K562 (cell line): ENCODE measurements around the gene DDX39A. TPM values are rescaled to one million over a fixed set of nuclear protein-coding genes. Genes with fewer than 3 reads are reported as not detected.

Experiments used
- ARHGAP35 ChIP-seq: fragments of 450-650 bp; IDR thresholded peaks from 2 replicates; pipeline ENCODE4 v1.6.1; 2018; ENCODE audit not compliant: partially characterized antibody
- CBX8 ChIP-seq: fragments of 200-600 bp; sonication (generic); IDR thresholded peaks from 2 replicates; pipeline ENCODE4 v1.6.1; 2012; ENCODE audit warnings: borderline replicate concordance, mixed run types, low read depth, mild to moderate bottlenecking, moderate library complexity, mixed read lengths, low read length, control low read depth, inconsistent platforms; ENCODE audit not compliant: poor library complexity, severe bottlenecking; ENCODE audit errors: extremely low read depth
- FOXJ3 ChIP-seq: sonication (generic); formaldehyde crosslinking; IDR thresholded peaks from 2 replicates; pipeline ENCODE4 v1.4.0; 2020; ENCODE audit warnings: mild to moderate bottlenecking, missing genetic modification reagents
- GATA2 ChIP-seq: sonication (generic); formaldehyde crosslinking; IDR thresholded peaks from 2 replicates; pipeline ENCODE4 v1.4.0; 2020; ENCODE audit warnings: mild to moderate bottlenecking, missing genetic modification reagents
- KAT2B ChIP-seq: IDR thresholded peaks from one replicate; pipeline ENCODE4 v1.6.1; 2012; ENCODE audit warnings: low read depth, mild to moderate bottlenecking, control low read depth, inconsistent platforms, low read length, moderate library complexity
- KHSRP ChIP-seq: fragments of 450-650 bp; IDR thresholded peaks from 2 replicates; pipeline ENCODE4 v1.6.1; 2017
- NCOR1 ChIP-seq: fragments of 450-650 bp; IDR thresholded peaks from 2 replicates; pipeline ENCODE4 v1.6.1; 2016; ENCODE audit warnings: mild to moderate bottlenecking, moderate library complexity
- NRF1 ChIP-seq, 2 experiments: fragments of 450-650 bp; IDR thresholded peaks in 1 of 2; conservative IDR thresholded peaks in 1 of 2; 2 replicates each; pipeline ENCODE4 v1.6.1; 2014; ENCODE audit warnings: mild to moderate bottlenecking in 2 of 2
- PHB ChIP-seq: fragments of 250-450 bp; sonication (Bioruptor Pico); IDR thresholded peaks from 2 replicates; pipeline ENCODE4 v1.5.0; 2021
- PHB2 ChIP-seq: fragments of 450-650 bp; IDR thresholded peaks from 2 replicates; pipeline ENCODE4 v1.6.1; 2017; ENCODE audit warnings: low read depth
- POLR2A ChIP-seq: fragments of 450-650 bp; conservative IDR thresholded peaks from 2 replicates; pipeline ENCODE4 v1.6.1; 2016
- SIN3A ChIP-seq, 2 experiments: fragments of 150-350 bp in 1 of 2; IDR thresholded peaks; 2 replicates each; pipeline ENCODE4 v1.6.1; 2011 to 2016; ENCODE audit warnings: borderline replicate concordance in 2 of 2, low read depth in 2 of 2, low read length in 2 of 2, mild to moderate bottlenecking in 2 of 2, moderate library complexity in 2 of 2; ENCODE audit not compliant: control insufficient read depth in 1 of 2
- SMAD3 ChIP-seq: fragments of 450-650 bp; formaldehyde crosslinking; conservative IDR thresholded peaks from 2 replicates; pipeline ENCODE4 v1.4.0; 2020; ENCODE audit warnings: mild to moderate bottlenecking
- XRCC3 ChIP-seq: fragments of 450-650 bp; IDR thresholded peaks from 2 replicates; pipeline ENCODE4 v1.6.1; 2017; ENCODE audit warnings: mild to moderate bottlenecking, moderate library complexity
- ZBTB8A ChIP-seq: fragments of 450-650 bp; IDR thresholded peaks from 2 replicates; pipeline ENCODE4 v1.6.1; 2018; ENCODE audit warnings: mild to moderate bottlenecking, moderate library complexity; ENCODE audit not compliant: partially characterized antibody
- polyA plus RNA-seq, 8 experiments: library from polyadenylated mRNA; depleted of rRNA in 4 of 8; stranded (reverse) in 5 of 8; unstranded in 3 of 8; fragments of >200 nt; fragmentation: Nextera tagmentation in 2 of 8; fragmentation: Illumina TruSeq in 1 of 8; extraction: Ambion mirVana in 2 of 8; extraction: Trizol in 1 of 8; gene quantifications; 2 replicates each; pipeline versions ENCODE4 v1.2.1 to v1.2.3, GENCODE V29; 2011 to 2014; ENCODE audit warnings: inconsistent platforms in 1 of 8, missing spikeins in 1 of 8
- total RNA-seq, 7 experiments: library from RNA; depleted of rRNA in 6 of 7; stranded (reverse); fragments of >200 nt in 6 of 7; fragmentation: Illumina TruSeq in 2 of 7; extraction: Trizol in 2 of 7; gene quantifications; 2 replicates each; pipeline versions ENCODE4 v1.2.1 to v1.2.3, GENCODE V29; 2011 to 2021; ENCODE audit warnings: low replicate concordance in 1 of 7
- TF ChIP-seq, protein P1 (sequence below): sonication (generic); formaldehyde crosslinking; IDR thresholded peaks from 2 replicates; pipeline ENCODE4 v1.8.0; 2022; ENCODE audit warnings: mild to moderate bottlenecking, low read depth, missing genetic modification reagents
- TF ChIP-seq, protein P2 (sequence below): fragments of 450-650 bp; IDR thresholded peaks from 2 replicates; pipeline ENCODE4 v1.6.1; 2018; ENCODE audit not compliant: partially characterized antibody
- TF ChIP-seq, protein P3 (sequence below): fragments of 250-450 bp; sonication (Bioruptor Pico); IDR thresholded peaks from 2 replicates; pipeline ENCODE4 v1.5.0; 2020; ENCODE audit warnings: mild to moderate bottlenecking, borderline replicate concordance
- TF ChIP-seq, protein P4 (sequence below): fragments of 250-450 bp; sonication (Bioruptor Pico); IDR thresholded peaks from 2 replicates; pipeline ENCODE4 v1.4.0; 2020; ENCODE audit warnings: mild to moderate bottlenecking, moderate library complexity

DDX39A gene
- total and polyA plus RNA-seq, 9 of the 15 experiments (the other 6 are each of a cell fraction or from before 2014, with no cell fraction given): 90.3 to 250 (median 188) TPM

DNA sequence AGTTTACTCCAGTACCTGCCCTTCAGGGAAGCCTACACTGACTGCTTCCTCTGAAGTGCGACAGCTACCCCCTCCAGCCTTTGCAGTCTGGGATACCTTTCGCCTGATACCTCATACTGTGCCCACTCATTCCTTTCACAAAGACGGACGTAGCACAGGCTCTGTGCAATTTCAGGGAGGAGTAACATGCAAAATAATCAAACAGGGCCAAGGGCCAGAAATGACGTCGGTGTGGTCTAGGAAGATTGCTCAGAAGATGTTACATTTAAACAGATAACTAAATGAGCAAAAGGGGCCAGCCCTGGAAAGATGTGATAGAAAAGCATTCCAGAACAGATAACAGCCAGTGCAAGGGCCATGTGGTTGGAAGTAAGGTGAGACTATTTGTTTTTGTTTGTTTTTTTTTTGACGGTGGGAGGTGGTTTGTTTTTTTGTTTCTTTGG lies 6.6 kb upstream of the DDX39A start (continued):
- TF ChIP-seq, protein P1, sequence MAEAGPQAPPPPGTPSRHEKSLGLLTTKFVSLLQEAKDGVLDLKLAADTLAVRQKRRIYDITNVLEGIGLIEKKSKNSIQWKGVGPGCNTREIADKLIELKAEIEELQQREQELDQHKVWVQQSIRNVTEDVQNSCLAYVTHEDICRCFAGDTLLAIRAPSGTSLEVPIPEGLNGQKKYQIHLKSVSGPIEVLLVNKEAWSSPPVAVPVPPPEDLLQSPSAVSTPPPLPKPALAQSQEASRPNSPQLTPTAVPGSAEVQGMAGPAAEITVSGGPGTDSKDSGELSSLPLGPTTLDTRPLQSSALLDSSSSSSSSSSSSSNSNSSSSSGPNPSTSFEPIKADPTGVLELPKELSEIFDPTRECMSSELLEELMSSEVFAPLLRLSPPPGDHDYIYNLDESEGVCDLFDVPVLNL (CRISPR knock-in tag): no peak
- TF ChIP-seq CBX8: no peak
- TF ChIP-seq, protein P2, sequence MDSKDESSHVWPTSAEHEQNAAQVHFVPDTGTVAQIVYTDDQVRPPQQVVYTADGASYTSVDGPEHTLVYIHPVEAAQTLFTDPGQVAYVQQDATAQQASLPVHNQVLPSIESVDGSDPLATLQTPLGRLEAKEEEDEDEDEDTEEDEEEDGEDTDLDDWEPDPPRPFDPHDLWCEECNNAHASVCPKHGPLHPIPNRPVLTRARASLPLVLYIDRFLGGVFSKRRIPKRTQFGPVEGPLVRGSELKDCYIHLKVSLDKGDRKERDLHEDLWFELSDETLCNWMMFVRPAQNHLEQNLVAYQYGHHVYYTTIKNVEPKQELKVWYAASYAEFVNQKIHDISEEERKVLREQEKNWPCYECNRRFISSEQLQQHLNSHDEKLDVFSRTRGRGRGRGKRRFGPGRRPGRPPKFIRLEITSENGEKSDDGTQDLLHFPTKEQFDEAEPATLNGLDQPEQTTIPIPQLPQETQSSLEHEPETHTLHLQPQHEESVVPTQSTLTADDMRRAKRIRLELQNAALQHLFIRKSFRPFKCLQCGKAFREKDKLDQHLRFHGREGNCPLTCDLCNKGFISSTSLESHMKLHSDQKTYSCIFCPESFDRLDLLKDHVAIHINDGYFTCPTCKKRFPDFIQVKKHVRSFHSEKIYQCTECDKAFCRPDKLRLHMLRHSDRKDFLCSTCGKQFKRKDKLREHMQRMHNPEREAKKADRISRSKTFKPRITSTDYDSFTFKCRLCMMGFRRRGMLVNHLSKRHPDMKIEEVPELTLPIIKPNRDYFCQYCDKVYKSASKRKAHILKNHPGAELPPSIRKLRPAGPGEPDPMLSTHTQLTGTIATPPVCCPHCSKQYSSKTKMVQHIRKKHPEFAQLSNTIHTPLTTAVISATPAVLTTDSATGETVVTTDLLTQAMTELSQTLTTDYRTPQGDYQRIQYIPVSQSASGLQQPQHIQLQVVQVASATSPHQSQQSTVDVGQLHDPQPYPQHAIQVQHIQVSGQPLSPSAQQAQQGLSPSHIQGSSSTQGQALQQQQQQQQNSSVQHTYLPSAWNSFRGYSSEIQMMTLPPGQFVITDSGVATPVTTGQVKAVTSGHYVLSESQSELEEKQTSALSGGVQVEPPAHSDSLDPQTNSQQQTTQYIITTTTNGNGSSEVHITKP: no peak
- TF ChIP-seq, protein P3, sequence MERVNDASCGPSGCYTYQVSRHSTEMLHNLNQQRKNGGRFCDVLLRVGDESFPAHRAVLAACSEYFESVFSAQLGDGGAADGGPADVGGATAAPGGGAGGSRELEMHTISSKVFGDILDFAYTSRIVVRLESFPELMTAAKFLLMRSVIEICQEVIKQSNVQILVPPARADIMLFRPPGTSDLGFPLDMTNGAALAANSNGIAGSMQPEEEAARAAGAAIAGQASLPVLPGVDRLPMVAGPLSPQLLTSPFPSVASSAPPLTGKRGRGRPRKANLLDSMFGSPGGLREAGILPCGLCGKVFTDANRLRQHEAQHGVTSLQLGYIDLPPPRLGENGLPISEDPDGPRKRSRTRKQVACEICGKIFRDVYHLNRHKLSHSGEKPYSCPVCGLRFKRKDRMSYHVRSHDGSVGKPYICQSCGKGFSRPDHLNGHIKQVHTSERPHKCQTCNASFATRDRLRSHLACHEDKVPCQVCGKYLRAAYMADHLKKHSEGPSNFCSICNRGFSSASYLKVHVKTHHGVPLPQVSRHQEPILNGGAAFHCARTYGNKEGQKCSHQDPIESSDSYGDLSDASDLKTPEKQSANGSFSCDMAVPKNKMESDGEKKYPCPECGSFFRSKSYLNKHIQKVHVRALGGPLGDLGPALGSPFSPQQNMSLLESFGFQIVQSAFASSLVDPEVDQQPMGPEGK: no peak
- no peak for TF ChIP-seq POLR2A
- TF ChIP-seq, protein P4, sequence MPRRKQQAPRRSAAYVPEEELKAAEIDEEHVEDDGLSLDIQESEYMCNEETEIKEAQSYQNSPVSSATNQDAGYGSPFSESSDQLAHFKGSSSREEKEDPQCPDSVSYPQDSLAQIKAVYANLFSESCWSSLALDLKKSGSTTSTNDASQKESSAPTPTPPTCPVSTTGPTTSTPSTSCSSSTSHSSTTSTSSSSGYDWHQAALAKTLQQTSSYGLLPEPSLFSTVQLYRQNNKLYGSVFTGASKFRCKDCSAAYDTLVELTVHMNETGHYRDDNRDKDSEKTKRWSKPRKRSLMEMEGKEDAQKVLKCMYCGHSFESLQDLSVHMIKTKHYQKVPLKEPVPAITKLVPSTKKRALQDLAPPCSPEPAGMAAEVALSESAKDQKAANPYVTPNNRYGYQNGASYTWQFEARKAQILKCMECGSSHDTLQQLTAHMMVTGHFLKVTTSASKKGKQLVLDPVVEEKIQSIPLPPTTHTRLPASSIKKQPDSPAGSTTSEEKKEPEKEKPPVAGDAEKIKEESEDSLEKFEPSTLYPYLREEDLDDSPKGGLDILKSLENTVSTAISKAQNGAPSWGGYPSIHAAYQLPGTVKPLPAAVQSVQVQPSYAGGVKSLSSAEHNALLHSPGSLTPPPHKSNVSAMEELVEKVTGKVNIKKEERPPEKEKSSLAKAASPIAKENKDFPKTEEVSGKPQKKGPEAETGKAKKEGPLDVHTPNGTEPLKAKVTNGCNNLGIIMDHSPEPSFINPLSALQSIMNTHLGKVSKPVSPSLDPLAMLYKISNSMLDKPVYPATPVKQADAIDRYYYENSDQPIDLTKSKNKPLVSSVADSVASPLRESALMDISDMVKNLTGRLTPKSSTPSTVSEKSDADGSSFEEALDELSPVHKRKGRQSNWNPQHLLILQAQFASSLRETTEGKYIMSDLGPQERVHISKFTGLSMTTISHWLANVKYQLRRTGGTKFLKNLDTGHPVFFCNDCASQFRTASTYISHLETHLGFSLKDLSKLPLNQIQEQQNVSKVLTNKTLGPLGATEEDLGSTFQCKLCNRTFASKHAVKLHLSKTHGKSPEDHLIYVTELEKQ: no peak
- no peak for TF ChIP-seq KAT2B
- no peak for TF ChIP-seq SMAD3 (CRISPR knock-in tag)
- no peak for TF ChIP-seq GATA2 (CRISPR knock-in tag)
- TF ChIP-seq NRF1 (conservative IDR thresholded peaks at IDR 0.05 in 1 of 2, IDR thresholded peaks at IDR 0.05 in 1 of 2): 0 out of 4 replicates have a peak, but pooled peaks of 1 of the 2 experiments have one; percentile 10
- TF ChIP-seq FOXJ3 (CRISPR knock-in tag): no peak
- TF ChIP-seq PHB2: no peak
- TF ChIP-seq XRCC3: no peak
- no peak for TF ChIP-seq ZBTB8A
- TF ChIP-seq SIN3A (IDR thresholded peaks at IDR 0.05; ENCODE audit: borderline replicate concordance in 2 of 2, control insufficient read depth in 1 of 2, low read depth in 2 of 2, low read length in 2 of 2): no peak
- TF ChIP-seq KHSRP: no peak
- no peak for TF ChIP-seq ARHGAP35
- peak; percentile 58; the same call in 1 of the 2 replicates for TF ChIP-seq NCOR1
- TF ChIP-seq PHB: no peak
